Islet precursor cell (in vitro differentiated cells): ENCODE measurements around the gene FMNL2.
A peak's percentile ranks its signal among the peaks of the same experiment; 100 is the strongest.
"Not testable (repeated sequence)": the region's sequence is repeated elsewhere in the genome, so short reads cannot be mapped to it uniquely, and the experiment has no call there.

Experiments
- DNase-seq: peaks from one replicate; pipeline ENCODE4 v3.0.0-alpha.2; 2018

Gene FMNL2

DNA sequence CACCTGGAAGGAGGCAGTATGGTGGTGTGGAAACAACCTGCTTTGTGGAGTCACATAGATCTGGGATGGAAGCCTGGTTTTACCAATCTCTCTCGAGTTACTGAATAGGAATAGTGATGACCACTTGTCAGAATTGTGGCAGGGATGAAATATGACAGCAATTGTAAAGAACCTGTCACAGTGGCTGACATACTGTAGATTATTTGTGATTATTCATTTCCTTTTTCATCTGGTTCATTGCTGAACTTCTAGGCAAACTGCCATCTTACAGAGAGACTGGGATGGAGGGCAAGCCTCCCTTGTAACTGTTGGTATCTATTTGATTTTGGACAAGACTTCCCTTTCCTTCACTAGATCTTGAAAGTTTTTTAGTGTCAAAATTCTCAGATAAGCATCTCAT lies 42.0 kb downstream of the FMNL2 start:
- DNase-seq, result no peak

DNA sequence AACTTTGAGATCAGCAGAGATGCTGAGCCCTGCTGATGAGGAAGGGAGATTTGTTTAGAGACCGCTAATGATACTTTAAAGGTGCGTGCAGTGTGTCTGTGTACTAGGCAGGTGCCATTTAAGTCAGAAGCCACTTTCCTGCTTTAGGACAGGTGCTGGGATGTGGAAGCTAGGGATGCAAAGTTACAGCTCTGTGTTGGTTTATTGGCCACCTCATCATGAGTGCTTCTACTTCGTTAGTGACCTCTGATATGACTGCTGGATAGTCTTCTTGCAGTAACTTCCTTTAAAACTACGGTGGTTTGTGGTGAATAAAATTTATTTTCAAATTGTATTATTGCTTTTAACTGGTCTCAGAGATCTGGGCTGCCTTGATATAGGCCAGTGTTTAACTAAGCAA lies 44.1 kb downstream of the FMNL2 start:
- DNase-seq, result no peak

DNA sequence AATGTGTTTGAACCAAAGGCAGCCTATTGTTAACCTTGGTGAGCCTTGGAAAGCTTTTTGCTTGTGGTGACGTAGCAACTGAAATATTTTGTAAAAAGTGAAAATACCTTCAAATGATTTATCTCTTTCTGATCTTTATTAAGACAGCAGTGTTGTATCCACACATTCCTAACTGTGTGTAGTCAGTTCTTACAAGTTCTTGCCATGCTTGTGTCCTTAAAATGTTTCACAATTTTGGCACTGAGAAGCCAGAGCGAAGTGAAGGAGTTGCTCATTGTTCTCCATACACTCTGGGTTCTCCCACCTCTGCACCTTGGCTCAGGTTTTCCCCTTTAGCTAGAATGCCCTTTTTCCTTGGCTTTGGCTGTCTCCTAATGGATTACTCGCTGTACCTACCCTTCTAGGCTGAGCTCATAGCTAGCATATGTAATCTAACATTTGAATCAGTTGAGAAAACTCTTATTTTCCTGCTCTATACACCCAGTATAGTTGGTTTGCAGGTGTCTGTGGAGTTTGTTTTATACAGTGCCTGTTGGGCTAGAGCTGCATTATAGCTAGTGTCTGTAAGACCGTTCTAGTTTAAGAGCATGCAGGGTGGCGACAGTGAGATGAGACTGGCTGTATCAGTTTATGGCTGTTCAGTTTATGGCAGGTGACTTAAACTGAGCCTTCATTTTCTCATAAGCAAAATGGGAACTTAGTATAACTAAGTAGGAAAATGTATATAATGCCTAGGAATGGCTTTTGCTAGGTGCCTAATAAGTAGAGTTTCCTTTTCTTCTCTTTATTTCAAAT lies 45.5 kb downstream of the FMNL2 start:
- DNase-seq, result no peak

DNA sequence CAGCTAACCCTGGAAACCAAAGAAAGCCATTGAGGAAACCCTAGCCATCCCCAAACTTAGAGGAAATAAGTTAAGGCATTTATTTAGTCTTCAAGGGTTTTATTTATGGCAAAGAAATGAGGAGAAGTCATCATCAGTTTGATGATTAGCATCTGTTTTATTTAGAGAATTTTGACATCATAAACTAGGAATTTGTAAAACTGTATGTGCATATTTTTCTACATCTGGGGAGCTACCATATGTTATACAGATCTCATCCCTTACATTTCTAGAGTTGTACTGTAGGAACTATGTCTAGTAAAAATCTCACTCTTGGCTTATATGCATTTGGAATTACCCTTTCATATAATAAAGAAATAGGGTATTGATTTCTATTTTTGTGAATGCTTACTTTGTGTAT lies 48.7 kb downstream of the FMNL2 start:
- no peak for DNase-seq

DNA sequence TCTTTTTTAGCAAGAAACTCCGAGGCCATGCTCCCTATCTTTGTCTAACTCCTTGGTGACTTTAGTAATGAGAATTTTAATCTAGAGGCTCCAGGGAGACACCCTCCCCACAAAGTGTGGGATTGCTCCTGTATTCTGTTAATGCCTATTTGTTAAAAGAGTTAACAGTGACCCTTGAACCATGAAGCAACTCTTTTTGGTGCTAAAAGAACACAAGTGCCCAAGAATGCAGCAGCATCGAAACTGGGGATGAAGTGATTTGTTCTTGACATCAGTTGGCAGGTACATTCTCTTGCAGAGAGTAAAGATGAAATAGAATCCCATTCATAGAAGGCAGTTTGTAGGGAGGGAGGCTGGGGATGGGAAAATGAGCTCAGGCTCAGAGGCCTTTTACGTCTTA lies 50.0 kb downstream of the FMNL2 start:
- DNase-seq, result no peak

DNA sequence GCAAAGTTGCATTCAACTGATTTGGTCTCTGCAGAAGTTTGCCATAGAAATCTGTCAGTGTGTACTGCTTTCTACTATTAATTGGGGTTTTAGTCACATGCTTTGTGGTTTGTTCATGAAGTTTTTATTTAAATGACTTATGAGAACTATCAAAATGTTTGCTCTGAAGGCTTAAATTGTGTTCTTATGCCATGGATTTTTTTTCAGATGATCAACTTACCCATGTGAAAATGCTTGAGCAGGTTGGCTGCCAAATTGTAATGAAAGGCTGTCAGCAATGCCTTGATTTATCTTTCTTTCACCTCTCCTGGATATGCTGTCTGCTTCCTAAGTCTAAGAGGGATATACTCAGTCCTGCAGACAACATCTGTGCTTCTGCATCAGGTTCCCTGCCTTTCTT lies 50.7 kb downstream of the FMNL2 start:
- no peak for DNase-seq

DNA sequence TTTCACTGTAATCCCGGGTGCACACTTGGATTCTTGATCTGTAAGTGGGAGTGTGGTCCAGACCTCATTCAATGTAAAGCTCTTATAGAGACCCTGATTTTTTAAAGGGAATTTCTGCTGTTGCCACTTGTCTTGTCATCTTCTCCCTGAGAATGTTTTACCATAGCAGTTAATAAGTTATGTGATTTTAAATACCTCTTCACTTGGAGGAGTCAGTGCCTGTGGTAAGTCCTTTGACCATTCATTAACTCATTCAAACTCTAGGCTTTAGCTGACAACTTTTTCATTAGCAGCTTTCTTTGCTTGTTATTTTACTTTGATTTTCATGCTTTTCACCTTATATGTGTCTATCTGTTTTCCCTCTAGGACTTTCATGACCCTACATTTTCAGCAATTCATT lies 51.3 kb downstream of the FMNL2 start:
- DNase-seq, result no peak

DNA sequence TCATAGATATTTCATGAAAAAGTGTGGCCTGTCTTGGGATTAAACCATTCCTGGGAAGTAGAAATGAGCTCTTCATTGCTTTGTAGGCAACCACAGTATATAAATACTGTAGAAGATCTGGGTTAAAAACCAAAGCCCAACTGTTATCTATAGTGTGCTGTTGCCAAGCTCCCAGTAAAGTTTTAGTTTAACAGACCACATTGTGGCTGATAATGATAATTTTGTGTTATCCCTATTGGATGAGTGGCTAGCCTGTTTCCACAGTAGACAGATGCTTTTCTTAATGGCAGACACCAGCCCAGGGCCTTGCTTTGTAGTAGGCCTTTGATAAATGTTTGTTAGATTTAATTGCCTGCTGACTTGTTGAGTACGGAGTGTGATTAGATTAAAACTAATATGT lies 52.1 kb downstream of the FMNL2 start:
- no peak for DNase-seq

DNA sequence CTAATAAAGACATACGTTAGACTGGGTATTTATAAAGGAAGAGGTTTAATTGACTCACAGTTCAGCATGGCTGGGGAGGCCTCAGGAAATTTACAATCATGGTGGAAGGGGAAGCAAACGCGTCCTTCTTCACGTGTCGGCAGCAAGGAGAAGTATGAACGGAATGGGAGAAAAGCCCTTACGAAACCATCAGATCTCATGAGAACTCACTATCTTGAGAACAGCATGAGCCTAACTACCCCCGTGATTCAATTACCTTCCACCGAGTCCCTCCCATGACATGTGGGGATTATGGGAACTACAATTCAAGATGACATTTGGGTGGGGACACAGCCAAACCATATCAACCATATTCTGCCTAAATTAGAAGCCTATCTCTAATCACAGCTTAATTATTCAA lies 53.3 kb downstream of the FMNL2 start:
- DNase-seq, result not testable (repeated sequence)

DNA sequence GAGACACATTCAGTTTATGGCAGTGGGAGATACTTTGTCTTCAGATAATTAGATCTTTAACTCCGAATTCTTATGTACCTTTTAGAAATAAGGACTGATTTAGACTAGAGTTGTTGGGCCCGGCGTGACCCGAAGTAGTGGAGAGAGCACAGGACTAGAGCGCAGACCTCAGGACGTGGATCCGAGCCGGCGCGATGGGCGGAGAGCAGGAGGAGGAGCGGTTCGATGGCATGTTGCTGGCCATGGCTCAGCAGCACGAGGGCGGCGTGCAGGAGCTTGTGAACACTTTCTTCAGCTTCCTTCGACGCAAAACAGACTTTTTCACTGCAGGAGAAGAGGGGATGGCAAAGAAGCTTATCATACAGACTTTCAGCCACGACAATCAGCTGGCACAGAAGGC lies 54.5 kb downstream of the FMNL2 start:
- no peak for DNase-seq

DNA sequence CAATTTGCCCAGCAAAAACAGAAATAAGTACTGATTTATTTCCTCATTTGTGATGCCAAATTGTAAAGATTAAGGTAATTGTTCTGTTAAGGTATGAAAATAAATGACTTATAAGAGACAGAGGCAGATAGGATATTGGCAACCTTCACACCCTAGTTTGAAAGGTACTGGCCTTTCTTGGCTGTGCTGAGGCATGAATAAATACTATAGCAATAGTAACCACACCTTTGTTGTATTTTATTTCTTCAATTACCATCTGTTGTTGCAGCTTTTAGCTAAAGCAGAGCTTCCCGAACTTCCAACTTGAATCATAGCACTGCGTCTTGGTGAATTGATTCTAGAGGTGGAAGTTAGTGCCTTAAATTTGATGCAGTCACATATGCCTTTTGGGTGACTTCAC lies 55.9 kb downstream of the FMNL2 start:
- no peak for DNase-seq

DNA sequence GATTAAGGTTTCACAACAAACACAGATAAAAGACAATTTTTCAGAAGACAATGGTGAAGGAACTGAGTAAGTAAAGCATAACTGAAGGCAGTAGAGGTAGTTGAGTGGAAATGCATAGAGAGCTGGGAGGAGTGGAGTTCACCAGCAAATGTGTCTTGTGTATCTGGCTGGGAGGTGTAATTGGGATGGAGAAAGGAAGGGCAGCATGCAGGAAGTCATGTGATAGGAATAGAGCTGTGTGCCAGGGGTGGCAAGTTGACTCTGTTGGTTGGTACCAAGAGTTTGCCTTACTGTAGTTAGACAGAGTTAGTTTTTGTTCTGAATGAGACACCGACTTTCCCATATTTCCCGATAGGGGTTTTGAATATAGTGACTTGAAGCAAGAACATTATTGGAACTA lies 56.3 kb downstream of the FMNL2 start:
- DNase-seq, result no peak

DNA sequence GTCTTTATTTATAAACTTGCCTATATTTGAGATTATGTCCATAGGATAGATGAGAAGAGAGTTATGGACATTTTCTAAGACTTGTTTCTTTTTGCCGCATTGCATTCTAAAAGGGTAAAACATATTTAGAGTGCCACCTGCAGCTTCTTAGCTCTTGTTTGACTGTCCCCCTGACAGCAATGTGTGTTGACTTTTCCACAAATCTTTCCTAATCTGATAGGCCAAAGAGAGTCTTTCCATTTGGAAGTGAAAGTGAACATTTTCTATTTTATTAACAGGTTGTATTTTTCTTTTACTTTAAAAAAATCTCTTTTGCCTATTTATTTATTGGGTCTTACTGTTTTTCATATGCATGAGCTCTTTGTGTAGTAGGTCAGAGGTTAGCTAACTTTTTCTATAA lies 58.4 kb downstream of the FMNL2 start:
- DNase-seq, result no peak

DNA sequence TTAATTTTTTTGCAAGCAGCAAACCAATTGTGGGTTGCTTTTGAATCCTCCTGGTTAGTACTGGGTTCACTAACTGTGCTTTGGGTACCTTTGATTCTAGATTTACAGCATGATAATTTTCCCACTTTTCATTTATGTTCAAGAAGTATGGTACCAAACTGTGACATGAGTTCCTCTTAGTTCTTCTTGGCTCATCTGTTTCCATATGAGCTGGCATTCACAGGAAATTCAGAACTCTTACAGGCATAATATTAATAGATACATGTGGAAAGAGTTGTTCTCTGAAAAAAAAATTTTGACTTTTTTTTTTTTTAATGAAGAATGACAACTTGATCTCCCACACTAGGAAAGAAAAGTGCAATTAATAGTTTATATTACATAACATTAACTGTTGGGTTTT lies 59.4 kb downstream of the FMNL2 start:
- no peak for DNase-seq

DNA sequence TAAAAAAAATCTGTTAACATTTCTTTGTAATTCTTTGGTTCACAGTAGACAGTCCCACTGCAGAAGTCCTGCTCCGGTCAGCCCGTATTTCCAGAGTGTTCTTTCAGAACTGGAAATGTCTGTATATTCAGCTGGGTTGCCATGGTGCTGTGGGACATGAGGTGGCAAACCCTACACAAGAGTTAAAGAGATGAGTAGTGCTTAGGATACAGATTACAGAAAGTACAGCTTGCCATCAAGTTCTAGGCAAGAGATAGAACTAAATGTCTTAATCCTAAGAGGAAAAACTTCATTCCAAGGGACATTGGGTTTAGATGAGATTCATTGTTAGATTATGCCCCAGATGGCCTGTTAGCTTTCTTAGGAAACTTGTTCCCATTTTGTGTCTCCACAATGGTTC lies 60.1 kb downstream of the FMNL2 start:
- DNase-seq, result no peak

DNA sequence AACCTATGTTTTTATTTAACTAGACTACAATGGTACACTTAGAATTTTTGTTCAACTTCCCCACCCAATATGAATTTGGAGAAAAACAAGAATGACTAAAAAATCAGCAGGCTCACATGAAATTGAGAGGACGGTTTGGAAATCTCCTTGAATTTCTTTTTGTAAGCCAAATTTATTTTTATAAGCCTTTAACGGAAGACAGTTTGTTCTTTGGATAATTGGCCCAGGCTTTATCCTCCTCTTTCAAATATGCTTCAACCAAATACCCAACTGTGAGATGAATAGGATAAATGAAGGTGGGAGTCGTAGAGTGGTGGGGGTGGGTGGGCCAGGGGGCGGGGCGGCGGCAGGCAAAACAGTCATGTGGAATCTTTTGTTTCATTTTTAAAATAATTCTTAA lies 60.6 kb downstream of the FMNL2 start:
- DNase-seq, result no peak

DNA sequence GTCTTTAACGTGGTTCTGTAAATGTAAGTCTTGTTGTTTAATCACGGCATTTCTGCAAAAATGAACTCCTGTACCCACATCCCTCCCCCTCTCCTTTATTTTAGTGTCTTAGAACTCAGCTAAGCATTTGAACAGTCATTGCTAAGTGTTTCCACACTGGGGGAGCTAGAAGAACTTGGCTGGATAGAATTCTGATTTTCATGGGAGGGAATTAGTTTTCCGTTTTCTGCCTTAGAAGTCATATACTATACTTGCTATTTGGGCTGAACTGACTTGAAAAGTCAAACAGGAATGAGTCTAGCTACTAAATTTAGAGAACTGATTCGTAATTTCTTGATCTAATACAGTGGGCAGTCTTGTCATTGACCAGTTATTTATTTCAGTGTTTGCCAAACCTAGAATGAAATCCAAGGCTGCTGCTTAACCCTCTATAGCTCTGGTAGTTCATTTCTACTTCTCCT lies 61.1 kb downstream of the FMNL2 start:
- no peak for DNase-seq

DNA sequence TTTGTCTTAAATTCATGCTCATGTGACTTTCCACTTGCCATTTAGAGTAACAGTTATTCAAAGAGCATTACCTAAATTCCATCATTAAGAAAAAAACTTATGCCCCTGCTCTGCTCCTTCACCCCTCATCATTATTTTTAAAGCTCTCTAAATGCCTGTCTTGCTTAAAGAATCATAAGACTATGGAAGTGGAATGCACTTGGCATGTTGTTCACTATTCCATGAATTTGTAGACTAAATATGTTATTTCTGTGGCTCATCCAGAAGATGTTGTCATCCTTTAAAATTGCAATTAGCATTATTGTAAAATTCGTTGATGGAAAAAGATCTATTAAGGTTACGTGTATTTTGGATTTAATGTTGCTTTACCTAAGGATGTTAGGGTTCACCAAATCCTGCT lies 61.8 kb downstream of the FMNL2 start:
- DNase-seq, result no peak

DNA sequence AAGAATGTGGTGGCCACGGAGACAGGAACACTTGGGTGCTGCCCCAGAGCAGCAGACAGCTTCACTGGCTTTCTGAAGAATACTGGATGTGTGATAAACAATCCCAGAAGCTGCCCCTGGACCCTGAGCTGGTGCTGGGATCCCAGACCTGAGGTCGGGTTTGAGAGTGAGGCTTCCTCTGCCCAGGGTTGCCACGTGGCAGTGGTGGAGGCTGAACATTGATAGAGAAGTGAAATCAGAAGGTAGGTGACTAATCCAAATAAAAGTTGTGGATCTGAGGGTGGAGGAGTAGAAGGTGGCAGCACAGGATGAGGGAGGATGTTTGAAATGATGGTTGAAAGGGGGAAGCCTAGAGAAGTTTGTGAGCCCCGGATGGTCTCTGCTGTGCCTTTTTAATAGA lies 64.0 kb downstream of the FMNL2 start:
- no peak for DNase-seq

DNA sequence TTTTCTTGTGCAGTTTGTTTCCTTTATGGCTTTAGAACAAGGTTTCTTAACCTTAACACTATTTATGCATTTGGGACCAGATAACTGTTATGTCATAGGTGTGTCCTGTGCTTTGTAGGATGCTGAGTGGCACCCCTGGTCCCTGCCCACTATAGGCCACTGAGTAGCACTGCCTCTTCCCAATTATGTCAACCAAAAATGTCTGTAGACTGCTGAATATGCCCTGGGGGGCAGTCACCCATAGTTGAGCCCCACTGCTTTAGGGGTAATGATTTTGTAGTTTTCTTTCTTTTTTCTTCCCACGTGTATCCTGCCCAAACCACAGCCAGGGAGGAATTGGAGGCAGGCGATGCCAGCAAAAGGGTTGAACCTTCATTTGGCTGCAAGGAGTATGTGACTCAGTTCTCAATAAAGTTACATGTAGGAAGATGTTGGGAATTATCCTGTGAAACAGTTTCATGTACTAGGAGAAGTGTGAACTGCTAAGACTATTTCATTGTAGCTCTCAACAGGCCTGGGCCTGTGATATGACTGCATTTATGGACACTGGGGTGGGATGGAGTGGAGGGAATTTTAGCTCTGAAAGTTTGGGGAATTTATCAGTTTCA lies 65.7 kb downstream of the FMNL2 start:
- DNase-seq, result no peak

DNA sequence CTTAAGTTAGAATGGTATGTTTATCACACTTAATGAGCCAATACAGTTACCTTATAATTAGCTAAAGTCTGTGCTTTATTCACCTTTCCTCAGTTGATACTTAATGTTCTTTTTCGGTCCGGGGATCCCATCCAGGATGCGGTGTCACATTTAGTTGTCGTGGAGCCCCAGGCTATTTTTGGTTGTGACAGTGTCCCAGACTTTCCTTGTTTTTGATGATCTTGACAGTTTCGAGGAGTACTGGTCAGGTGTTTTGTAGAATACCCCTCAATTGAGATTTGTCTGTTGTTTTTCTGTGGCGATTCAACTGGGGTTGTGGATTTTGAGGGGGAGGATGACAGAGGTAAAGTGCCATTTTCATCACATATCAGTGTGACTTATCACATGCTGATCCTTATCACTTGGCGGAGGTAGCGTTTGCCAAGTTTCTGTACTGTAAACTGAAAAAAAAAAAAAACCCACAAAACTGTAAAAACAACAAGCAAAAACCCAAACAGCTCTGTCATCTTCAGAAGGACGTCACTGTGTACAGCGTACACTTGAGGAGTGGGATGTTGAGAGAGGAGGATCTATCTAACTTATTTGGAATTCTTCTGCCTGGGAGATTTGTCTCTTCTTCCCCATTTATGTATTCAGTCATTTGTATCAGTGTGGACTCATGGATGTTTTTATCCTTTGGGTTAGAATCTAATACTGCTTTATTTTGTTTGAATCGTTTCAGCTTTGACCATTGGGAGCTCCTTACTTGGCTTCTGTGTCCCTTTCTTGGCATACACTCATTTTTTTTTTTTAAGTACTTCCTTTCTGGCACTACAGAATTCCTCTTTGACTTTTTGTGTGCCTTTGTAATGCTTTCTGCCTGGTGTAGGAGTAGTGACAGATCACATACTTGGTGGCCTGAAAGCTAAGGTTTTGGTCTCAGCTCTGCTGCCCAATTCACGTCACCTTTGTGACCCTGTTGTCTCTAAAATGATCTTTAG lies 68.1 kb downstream of the FMNL2 start:
- no peak for DNase-seq

DNA sequence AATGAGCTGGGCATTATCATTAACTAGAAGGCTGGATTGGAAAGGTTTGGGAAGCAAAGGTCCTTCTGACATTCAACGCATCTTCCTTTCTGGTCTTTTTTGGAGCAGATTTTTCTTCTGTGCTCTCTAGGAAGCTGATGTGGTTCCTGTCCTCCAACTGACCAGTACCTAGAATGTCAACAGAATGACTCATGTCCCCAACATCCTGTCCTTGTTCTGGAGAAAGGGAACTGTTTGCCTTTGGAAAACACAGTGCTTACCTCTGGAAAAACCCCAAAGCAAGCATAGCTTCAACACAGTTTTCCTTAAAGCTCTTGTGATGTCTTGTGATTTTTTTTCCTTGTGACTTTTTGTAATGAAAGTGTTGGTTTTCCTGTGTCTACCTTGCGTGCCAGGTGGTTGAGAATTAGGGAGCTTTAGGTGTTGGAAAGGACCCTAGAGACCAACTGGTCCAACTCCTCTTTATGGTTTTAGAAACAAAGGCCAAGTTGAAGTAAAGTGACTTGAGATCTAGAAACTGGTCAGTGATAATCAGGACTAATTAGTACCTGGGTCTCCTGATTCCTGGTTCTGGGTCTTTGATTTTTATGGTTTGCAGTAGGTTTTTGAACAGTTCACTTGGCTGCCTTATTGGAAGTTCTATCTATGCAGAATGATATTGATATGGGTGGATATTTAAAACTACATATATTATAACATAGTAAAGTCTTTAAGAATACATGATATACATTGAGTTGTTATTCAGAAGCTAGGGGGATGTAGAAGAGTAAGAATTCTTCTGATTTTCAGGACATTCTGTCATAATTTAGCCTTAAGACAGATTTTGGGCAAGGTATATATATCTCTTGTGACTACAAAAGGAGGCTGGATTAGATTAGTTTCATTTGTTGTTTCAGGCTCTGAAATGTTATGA lies 70.5 kb downstream of the FMNL2 start:
- peak; percentile 72 for DNase-seq
